22Rv1 (cell line): ENCODE results near the gene APBB2.

Source experiments
- CTCF ChIP-seq: fragments of 450-650 bp; IDR thresholded peaks from 2 replicates; pipeline ENCODE4 v1.5.1; 2017; ENCODE audit warnings: mild to moderate bottlenecking
- ZFX ChIP-seq: fragments of 450-650 bp; IDR thresholded peaks from 2 replicates; pipeline ENCODE4 v1.6.1; 2017; ENCODE audit warnings: antibody characterized with exemption, borderline replicate concordance

DNA sequence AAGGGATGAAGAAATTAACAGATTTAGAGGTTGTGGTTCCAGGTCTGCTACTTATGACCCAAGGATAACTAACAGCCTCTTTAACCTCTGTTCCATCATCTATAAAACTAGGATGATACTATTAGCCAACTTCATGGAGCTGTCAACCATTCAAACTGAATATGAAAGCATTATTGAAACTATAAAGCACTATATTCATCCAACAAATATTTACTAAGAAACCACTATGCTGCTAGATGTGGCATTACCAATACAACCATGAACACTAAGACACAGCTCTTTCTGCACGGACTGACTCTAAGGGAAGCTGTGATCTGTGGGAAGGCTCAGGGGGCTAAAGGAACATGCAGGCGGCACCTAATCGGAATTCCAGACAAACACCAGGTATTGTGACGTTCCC is 66.0 kb downstream of the APBB2 start:
- TF ChIP-seq CTCF (no peak), ZFX (no peak)
